Measurements from ENCODE around the gene ABCF1.

DNA sequence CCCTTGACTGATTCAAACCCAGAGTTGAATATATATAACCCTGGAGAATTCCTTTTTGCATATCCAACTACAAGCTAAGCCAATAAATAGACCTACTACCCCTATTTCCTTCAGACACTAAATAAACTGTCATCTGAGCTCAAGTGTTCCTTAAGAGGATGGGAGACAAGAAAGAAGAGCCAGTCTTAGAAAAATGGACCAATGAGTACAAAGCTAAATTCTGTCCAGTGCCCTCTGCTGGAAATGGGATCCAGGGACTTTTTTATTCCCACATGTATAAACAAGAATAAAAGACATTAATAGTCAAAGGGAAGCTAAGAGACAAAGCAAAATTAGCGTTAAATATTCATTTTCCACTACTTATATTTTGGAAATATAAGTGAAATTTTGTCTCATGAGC lies 41.0 kb downstream of the ABCF1 start:
- no peak for TF ChIP-seq EZH2 (IDR thresholded peaks at IDR 0.05; ENCODE audit: borderline replicate concordance, low read length)
- TF ChIP-seq, protein P1, sequence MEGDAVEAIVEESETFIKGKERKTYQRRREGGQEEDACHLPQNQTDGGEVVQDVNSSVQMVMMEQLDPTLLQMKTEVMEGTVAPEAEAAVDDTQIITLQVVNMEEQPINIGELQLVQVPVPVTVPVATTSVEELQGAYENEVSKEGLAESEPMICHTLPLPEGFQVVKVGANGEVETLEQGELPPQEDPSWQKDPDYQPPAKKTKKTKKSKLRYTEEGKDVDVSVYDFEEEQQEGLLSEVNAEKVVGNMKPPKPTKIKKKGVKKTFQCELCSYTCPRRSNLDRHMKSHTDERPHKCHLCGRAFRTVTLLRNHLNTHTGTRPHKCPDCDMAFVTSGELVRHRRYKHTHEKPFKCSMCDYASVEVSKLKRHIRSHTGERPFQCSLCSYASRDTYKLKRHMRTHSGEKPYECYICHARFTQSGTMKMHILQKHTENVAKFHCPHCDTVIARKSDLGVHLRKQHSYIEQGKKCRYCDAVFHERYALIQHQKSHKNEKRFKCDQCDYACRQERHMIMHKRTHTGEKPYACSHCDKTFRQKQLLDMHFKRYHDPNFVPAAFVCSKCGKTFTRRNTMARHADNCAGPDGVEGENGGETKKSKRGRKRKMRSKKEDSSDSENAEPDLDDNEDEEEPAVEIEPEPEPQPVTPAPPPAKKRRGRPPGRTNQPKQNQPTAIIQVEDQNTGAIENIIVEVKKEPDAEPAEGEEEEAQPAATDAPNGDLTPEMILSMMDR (conservative IDR thresholded peaks at IDR 0.05 in 1 of 2, IDR thresholded peaks at IDR 0.05 in 1 of 2; ENCODE audit: extremely low read depth in 1 of 2, insufficient read depth in 1 of 2, low read depth in 1 of 2, low read length in 2 of 2): peak; percentile 10 to 43
